ENCODE measurements around the gene CNOT1. TPM values are rescaled to one million over a fixed set of nuclear protein-coding genes. Genes with fewer than 3 reads are reported as not detected.

Gene CNOT1
- total and polyA plus RNA-seq, 10 of the 15 experiments (the other 5 are each of a cell fraction or from before 2014, with no cell fraction given): 101 to 246 (median 175) TPM

GRCh38 chr16:58502217-58502921, 127.3 kb downstream of the CNOT1 start:
- BruUV-seq (replicated peaks): no TSS peak
- intact Hi-C loops (cut with micrococcal nuclease; ENCODE audit: unreplicated experiment) (loop anchor here (5.0 kb wide), 1 partner anchor 235 kb away; no protein-coding TSS in a partner anchor), in situ Hi-C loops (cut with MboI) (loop anchor here (25.0 kb wide), 1 partner anchor 235 kb away; the partner anchor contains the start of gene GOT2)
- ATAC-seq (no peak), FAIRE-seq (no peak), DNase-seq (ENCODE audit: low read depth, low spot score) (no peak)
- SMC1A ChIA-PET (ENCODE audit: uncharacterized antibody, unreplicated experiment): no interaction called here
- RAD21 ChIA-PET (ENCODE audit: unreplicated experiment): no interaction called here
- Histone ChIP-seq H3K27me3 (replicated peaks in 1 of 2; ENCODE audit: control insufficient read depth in 2 of 2, insufficient read depth in 2 of 2, low read length in 1 of 2) (peaks cover 0 to 5% of the 10 kb centered on the region in 2 experiments; a peak in 1 of 4 replicates), H3K9ac (ENCODE audit: control insufficient read depth, insufficient read depth, low read length) (no peak overlapping the region), H3K36me3 (ENCODE audit: control insufficient read depth in 2 of 2, insufficient read depth in 2 of 2, low read length in 1 of 2) (no peaks in the 10 kb centered on the region), H4K20me1 (ENCODE audit: control insufficient read depth, insufficient read depth) (no peaks in the 10 kb centered on the region), H3K27ac (ENCODE audit: control insufficient read depth, insufficient read depth) (no peak overlapping the region), H2AFZ (ENCODE audit: control insufficient read depth, low read depth, low read length) (no peak overlapping the region), H3K79me2 (ENCODE audit: control insufficient read depth, insufficient read depth, low read length) (no peaks in the 10 kb centered on the region), H3K9me3 (replicated peaks; ENCODE audit: control insufficient read depth, insufficient read depth, low read length) (no peaks in the 10 kb centered on the region), H3K4me1 (ENCODE audit: control insufficient read depth, insufficient read depth, low read length) (peaks cover 4% of the 10 kb centered on the region; the same call in 1 of the 2 replicates), H3K4me2 (ENCODE audit: control insufficient read depth, insufficient read depth) (no peak overlapping the region), H3K4me3 (no peak overlapping the region)
- WGBS (ENCODE audit: insufficient coverage, insufficient replicate concordance, low lambda C conversion rate, missing lambda C conversion rate): 36% methylated on average over 8 of the region's 8 CpGs
- POLR2A ChIA-PET: no interaction called here
- CTCF ChIA-PET: no interaction called here
- TF ChIP-seq ATF3 (IDR thresholded peaks at IDR 0.05; ENCODE audit: borderline replicate concordance, extremely low read depth, low read depth, low read length): no peak
- TF ChIP-seq FOXK2 (IDR thresholded peaks at IDR 0.05): no peak

GRCh38 chr16:58501242-58502131, 128.1 kb downstream of the CNOT1 start:
- BruUV-seq (replicated peaks): no TSS peak
- POLR2A ChIA-PET: no interaction called here
- H3K79me2 ChIP-seq (ENCODE audit: control insufficient read depth, insufficient read depth, low read length): no peaks in the 10 kb centered on the region
- SMC1A ChIA-PET (ENCODE audit: uncharacterized antibody, unreplicated experiment): no interaction called here
- H3K27me3 ChIP-seq (replicated peaks in 1 of 2; ENCODE audit: control insufficient read depth in 2 of 2, insufficient read depth in 2 of 2, low read length in 1 of 2): peaks cover 0 to 5% of the 10 kb centered on the region in 2 experiments; a peak in 1 of 4 replicates
- no peak for DNase-seq (ENCODE audit: low read depth, low spot score)
- no peak; the same call in 1 of the 3 replicates for ATAC-seq
- RAD21 ChIA-PET (ENCODE audit: unreplicated experiment): no interaction called here
- peak overlapping the region; percentile 89 for H3K4me2 ChIP-seq (ENCODE audit: control insufficient read depth, insufficient read depth)
- H3K9me3 ChIP-seq (replicated peaks; ENCODE audit: control insufficient read depth, insufficient read depth, low read length): no peaks in the 10 kb centered on the region
- H3K9ac ChIP-seq (ENCODE audit: control insufficient read depth, insufficient read depth, low read length): no peak overlapping the region
- H3K4me1 ChIP-seq (ENCODE audit: control insufficient read depth, insufficient read depth, low read length): peaks cover 11% of the 10 kb centered on the region
- intact Hi-C loops (cut with micrococcal nuclease; ENCODE audit: unreplicated experiment) (loop anchor here (5.0 kb wide), 1 partner anchor 236 kb away; no protein-coding TSS in a partner anchor), in situ Hi-C loops (cut with MboI) (loop anchor here (25.0 kb wide), 1 partner anchor 236 kb away; the partner anchor contains the start of gene GOT2)
- WGBS (ENCODE audit: insufficient coverage, insufficient replicate concordance, low lambda C conversion rate, missing lambda C conversion rate): 22% methylated on average over 42 of the region's 42 CpGs
- no peak overlapping the region for H3K27ac ChIP-seq (ENCODE audit: control insufficient read depth, insufficient read depth)
- peak overlapping the region; percentile 13; the same call in 1 of the 2 replicates for H3K4me3 ChIP-seq
- no peaks in the 10 kb centered on the region for H3K36me3 ChIP-seq (ENCODE audit: control insufficient read depth in 2 of 2, insufficient read depth in 2 of 2, low read length in 1 of 2)
- TF ChIP-seq IRF4 (IDR thresholded peaks at IDR 0.05; ENCODE audit: low read depth, low read length) (no peak), RBBP5 (conservative IDR thresholded peaks at IDR 0.05) (no peak), CBX5 (IDR thresholded peaks at IDR 0.05; ENCODE audit: low read depth) (no peak), NR2C1 (IDR thresholded peaks at IDR 0.05) (no peak), MEF2A (IDR thresholded peaks at IDR 0.05; ENCODE audit: insufficient read depth, low read depth, low read length) (no peak), ATF7 (IDR thresholded peaks at IDR 0.05; ENCODE audit: low read depth) (peak; percentile 50; the same call in 1 of the 2 replicates), CREB1 (IDR thresholded peaks at IDR 0.05; ENCODE audit: low read depth) (peak; percentile 32; the same call in 1 of the 2 replicates), CREM (IDR thresholded peaks at IDR 0.05; ENCODE audit: low read depth) (peak; percentile 53; the same call in 1 of the 2 replicates)
- FAIRE-seq: no peak
- peak overlapping the region; percentile 45 for H2AFZ ChIP-seq (ENCODE audit: control insufficient read depth, low read depth, low read length)
- CTCF ChIA-PET: no interaction called here
- H4K20me1 ChIP-seq (ENCODE audit: control insufficient read depth, insufficient read depth): no peaks in the 10 kb centered on the region
